Activated naive CD4-positive, alpha-beta T cell treated with anti-CD3 and anti-CD28 coated beads for 36 hours (primary cell): ENCODE results near the gene CXCL12. TPM values are rescaled to one million over a fixed set of nuclear protein-coding genes. Genes with fewer than 3 reads are reported as not detected.

Experiments
- CTCF ChIA-PET: fragments of 350-600 bp; sonication (Branson Sonifier 250); formaldehyde crosslinking; loops from one replicate; lab custom pipeline; 2021; ENCODE audit warnings: antibody characterized with exemption; lab: Charles Lee
- DNase-seq: peaks from one replicate; pipeline ENCODE4 v3.0.0-alpha.2; 2020
- H3K27ac Mint-ChIP-seq: one replicate; pipeline ENCODE4 v1.8.0; 2021; ENCODE audit warnings: mild to moderate bottlenecking, mixed read lengths
- H3K27me3 Mint-ChIP-seq: one replicate; pipeline ENCODE4 v1.8.0; 2021; ENCODE audit warnings: low read depth, mixed read lengths
- H3K36me3 Mint-ChIP-seq: one replicate; pipeline ENCODE4 v1.8.0; 2021; ENCODE audit warnings: low read depth, mixed read lengths
- H3K4me1 Mint-ChIP-seq: one replicate; pipeline ENCODE4 v1.8.0; 2021; ENCODE audit warnings: low read depth, mixed read lengths
- H3K4me3 Mint-ChIP-seq: one replicate; pipeline ENCODE4 v1.8.0; 2021; ENCODE audit warnings: mild to moderate bottlenecking, moderate library complexity, mixed read lengths
- H3K9me3 Mint-ChIP-seq: one replicate; pipeline ENCODE4 v1.8.0; 2021; ENCODE audit warnings: mixed read lengths
- intact Hi-C: fragments of 100-400 bp; cut with micrococcal nuclease; formaldehyde crosslinking; loops from one replicate; pipeline ENCODE4 v1.15.1; 2023
- total RNA-seq, 2 experiments: library from RNA; stranded (reverse); gene quantifications; one replicate each; pipeline ENCODE4 v1.2.3, GENCODE V29; 2021

Gene CXCL12
- total RNA-seq, 2 experiments from 2014 or later = not detected

DNA sequence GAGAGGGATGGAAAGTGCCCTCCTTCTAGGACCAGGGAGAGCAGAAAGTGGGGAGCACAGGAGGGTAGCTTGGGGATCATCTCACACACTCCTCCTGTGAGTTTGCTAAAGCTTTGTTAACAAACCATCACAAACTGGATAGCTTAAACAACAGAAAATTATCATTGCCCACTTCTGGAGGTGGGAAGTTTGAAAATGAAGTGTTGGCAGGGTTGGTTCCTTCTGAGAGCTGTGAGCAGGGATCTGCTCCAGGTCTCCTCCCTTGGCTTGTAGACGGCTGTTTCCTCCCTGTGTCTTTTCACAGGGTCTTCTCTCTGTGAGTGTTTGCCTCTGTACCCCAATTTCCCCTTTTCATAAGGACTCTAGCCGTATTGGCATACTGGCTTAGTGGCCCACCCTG, 32.0 kb upstream of the CXCL12 start:
- H3K36me3 Mint-ChIP-seq = no peaks in the 10 kb centered on the region
- no peak overlapping the region for H3K4me3 Mint-ChIP-seq
- H3K4me1 Mint-ChIP-seq = peaks cover 10% of the 10 kb centered on the region
- no peak for DNase-seq
- peaks cover 14% of the 10 kb centered on the region for H3K27me3 Mint-ChIP-seq
- H3K9me3 Mint-ChIP-seq = no peaks in the 10 kb centered on the region
- intact Hi-C loops = no loop called here
- H3K27ac Mint-ChIP-seq = no peak overlapping the region
- CTCF ChIA-PET = interaction anchor here (0.9 kb wide), 1 partner anchor 9 kb away, joined by 3 read pairs; no protein-coding TSS in a partner anchor

DNA sequence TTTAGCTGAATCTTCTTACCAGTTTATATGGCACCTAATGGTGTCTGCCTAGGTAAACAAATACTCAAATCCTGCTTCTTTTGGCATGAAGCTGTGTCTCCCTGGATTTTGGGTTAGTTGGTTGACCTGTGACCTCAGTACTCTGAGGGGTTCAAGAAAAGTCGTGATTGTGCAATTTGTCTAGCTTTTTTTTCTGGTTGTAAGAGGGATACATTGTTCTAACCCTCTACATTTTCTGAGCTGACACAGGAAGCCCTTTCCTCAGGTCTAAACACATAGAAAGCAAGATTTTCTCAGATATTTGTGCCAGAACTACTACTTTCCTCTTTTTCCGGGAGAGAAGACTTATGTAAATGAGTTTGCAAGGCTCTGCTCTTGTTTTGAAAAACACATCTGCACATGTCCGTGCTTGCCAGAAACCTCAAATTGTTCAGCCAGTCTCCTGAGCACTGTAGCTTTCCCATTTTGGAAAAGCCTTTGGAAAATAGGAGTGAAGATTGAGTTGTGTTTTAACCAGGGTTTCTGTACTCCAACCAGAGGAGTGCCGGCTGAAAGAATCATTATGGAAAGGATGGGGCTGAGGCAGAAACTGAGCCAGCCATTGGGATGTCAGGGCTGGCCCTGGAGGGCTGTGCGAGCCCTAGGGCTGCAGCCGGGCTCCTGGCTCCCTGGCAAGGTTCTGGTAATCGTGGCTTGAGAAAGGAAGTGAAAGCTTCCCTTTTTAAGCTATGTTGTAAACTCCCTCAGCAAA, 31.3 kb upstream of the CXCL12 start:
- no peaks in the 10 kb centered on the region for H3K36me3 Mint-ChIP-seq
- intact Hi-C loops = no loop called here
- CTCF ChIA-PET = interaction anchor here (0.9 kb wide), 1 partner anchor 8 kb away, joined by 3 read pairs; no protein-coding TSS in a partner anchor

DNA sequence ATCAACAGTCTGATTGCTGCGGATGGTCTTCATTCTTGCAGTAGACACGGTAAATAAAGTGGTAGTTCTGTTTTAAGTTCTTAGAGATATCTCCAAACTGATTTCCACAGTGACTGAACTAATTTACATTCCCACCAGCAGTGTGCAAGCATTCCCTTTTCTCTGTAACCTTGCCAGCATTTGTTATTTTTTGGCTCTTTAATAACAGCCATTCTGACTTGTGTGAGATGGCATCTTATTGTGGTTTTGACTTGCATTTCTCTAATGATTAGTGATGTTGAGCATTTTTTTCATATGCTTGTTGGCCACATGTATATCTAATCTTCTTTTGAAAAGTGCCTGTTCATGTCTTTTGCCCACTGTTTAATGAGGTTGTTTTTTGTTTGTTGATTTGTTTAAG, 30.2 kb upstream of the CXCL12 start:
- peaks cover 14% of the 10 kb centered on the region for H3K27me3 Mint-ChIP-seq
- CTCF ChIA-PET = no interaction called here
- intact Hi-C loops = no loop called here

More for the DNA sequence above, 31.3 kb upstream of the CXCL12 start:
- no peak for DNase-seq
- Mint-ChIP-seq H3K27ac (no peak overlapping the region), H3K4me1 (peaks cover 10% of the 10 kb centered on the region), H3K27me3 (peaks cover 14% of the 10 kb centered on the region), H3K9me3 (no peaks in the 10 kb centered on the region), H3K4me3 (no peak overlapping the region)

DNA sequence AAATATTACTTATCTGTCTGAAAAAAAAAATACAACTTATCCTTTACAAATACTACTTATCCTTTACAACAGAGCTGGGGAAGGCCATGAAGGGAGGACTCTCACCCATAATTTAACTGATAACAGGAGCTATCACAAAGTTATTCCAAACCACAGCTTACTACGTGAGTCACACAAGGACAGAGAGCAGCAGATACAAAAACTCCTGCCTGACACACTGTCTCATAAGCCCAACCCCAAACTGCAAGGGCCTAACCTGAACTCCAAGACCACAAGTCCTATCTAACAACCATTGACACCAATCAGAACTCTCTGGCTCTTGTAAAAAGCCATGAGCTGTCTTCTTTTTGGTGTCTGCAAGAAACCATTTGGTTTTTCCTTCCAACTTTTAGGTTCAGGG, 28.5 kb upstream of the CXCL12 start:
- Mint-ChIP-seq H3K27me3 (peaks cover 23% of the 10 kb centered on the region), H3K27ac (no peak overlapping the region), H3K4me3 (no peak overlapping the region), H3K4me1 (no peaks in the 10 kb centered on the region), H3K36me3 (no peaks in the 10 kb centered on the region), H3K9me3 (no peaks in the 10 kb centered on the region)
- intact Hi-C loops = no loop called here
- CTCF ChIA-PET = interaction anchor here (0.6 kb wide), 2 partner anchors 128 to 746 kb away, joined by 4 to 7 read pairs; no protein-coding TSS in a partner anchor
- DNase-seq = no peak

More for the DNA sequence above, 30.2 kb upstream of the CXCL12 start:
- H3K9me3 Mint-ChIP-seq = no peaks in the 10 kb centered on the region
- H3K4me3 Mint-ChIP-seq = no peak overlapping the region
- H3K36me3 Mint-ChIP-seq = no peaks in the 10 kb centered on the region
- no peak overlapping the region for H3K27ac Mint-ChIP-seq
- H3K4me1 Mint-ChIP-seq = peaks cover 6% of the 10 kb centered on the region
- DNase-seq = no peak

DNA sequence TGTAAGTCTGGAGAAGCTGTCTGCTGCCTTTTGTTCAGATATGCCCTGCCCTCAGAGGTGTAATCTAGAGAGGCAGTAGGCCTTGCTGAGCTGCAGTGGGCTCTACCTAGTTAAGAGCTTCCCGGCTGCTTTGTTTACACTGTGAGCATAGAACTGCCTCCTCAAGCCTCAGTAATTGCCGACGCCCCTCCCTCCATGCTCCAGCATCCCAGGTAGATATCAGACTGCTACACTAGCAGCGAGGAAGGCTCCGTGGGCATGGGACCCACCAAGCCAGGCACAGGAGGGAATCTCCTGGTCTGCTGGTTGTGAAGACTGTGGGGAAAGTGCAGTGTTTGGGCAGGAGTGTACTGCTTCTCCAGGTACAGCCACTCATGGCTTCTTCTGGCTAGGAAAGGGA, 26.4 kb upstream of the CXCL12 start:
- Mint-ChIP-seq H3K4me1 (no peaks in the 10 kb centered on the region), H3K27ac (no peak overlapping the region), H3K4me3 (no peak overlapping the region), H3K27me3 (peaks cover 21% of the 10 kb centered on the region), H3K9me3 (no peaks in the 10 kb centered on the region), H3K36me3 (no peaks in the 10 kb centered on the region)
- no peak for DNase-seq
- intact Hi-C loops = no loop called here
- CTCF ChIA-PET = no interaction called here

DNA sequence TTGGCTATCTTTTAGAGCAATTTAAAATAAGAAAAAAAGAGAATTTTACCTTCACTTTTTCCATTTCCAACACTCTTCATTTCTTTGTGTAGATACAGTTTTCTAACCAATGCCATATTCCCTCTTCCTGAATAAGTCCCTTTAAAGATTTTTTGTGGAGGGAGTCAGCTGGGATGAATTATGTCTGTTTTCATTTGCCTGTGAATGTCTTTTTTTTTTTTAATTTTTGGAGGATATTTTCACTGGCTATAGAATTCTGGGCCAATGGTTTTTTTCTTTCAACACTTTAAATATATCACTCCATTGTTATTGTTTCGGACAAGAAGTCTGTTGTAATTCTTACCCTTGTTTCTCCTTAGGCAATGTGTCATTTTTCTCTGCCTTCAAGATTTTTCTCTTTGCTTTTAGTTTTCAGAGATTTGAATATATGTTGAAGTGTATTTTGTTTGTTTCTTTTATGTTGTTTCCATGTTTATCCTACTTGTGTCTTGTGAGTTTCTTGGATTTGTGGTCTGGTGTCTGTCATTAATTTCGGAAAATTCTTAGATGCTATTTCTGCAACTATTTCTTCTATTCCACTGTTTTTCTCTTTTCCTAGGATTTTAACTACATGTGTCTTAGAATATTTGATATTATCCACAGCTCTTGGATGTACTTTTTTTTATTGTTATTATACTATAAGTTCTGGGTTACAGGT, 20.0 kb upstream of the CXCL12 start:
- CTCF ChIA-PET = no interaction called here

DNA sequence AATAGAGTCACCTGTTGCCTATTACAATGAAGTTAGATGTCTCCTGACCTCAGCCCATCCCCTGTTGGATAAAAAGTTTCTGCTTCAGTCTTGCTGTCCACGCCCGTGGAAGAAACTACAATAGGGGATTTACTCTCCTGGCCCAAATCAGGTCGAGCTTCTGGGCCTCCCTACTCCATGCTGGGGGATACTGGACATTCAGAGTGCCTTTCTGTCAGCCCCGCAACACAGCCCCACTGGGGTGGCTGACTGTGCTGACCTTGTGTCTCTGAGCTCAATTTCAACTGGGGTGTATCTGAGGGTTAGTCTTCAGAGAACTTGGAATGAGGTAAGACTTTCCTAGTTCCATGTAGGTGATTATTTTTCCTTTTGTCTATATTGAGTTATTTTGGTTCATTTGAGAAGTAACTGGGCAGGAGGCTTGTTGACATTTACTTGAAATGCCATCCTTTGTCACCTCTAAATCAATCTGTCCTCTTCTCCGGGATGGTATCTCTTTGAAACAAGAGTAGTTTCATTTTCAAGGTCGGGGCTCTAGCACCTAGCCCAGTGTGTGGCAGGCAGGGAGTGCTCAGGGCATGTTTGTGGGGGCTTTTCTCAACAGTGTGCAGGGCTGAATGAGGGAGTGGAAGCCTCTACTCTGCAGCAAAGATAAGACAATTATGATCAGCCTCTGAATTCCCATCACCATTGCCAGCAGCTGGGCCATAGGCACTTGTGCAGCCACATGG, 17.7 kb upstream of the CXCL12 start:
- peaks cover 9% of the 10 kb centered on the region for H3K27me3 Mint-ChIP-seq
- H3K4me3 Mint-ChIP-seq = no peak overlapping the region
- H3K36me3 Mint-ChIP-seq = no peaks in the 10 kb centered on the region
- H3K9me3 Mint-ChIP-seq = no peaks in the 10 kb centered on the region
- no peak for DNase-seq
- no peak overlapping the region for H3K27ac Mint-ChIP-seq
- intact Hi-C loops = no loop called here
- CTCF ChIA-PET = no interaction called here
- no peaks in the 10 kb centered on the region for H3K4me1 Mint-ChIP-seq

More for the DNA sequence above, 20.0 kb upstream of the CXCL12 start:
- DNase-seq = no peak
- Mint-ChIP-seq H3K4me1 (no peaks in the 10 kb centered on the region), H3K27me3 (peaks cover 18% of the 10 kb centered on the region), H3K4me3 (no peak overlapping the region), H3K27ac (no peak overlapping the region), H3K9me3 (no peaks in the 10 kb centered on the region), H3K36me3 (no peaks in the 10 kb centered on the region)
- intact Hi-C loops = no loop called here

DNA sequence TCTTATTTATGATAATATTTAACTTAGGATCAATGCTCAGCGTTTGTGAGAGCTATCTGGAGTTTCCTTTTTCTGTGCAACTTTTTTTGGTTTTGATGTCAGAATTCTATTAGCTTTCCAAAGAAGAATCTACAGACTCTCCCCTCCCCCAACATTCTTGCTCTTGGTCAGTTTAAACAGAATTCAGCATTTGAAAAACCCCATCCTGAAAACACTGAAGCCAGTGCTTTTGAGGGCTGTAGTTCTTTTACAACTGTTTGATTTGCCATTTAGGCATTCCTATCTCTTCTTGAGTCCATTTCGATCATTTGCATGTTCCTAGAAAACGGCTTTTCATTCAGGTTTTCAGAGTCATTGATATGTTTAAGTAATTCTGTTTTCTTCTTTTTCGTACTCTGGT, 15.6 kb upstream of the CXCL12 start:
- Mint-ChIP-seq H3K36me3 (no peaks in the 10 kb centered on the region), H3K27ac (no peak overlapping the region), H3K4me3 (no peak overlapping the region), H3K9me3 (no peaks in the 10 kb centered on the region), H3K27me3 (peaks cover 5% of the 10 kb centered on the region), H3K4me1 (no peaks in the 10 kb centered on the region)
- CTCF ChIA-PET = no interaction called here
- intact Hi-C loops = no loop called here
- DNase-seq = no peak

DNA sequence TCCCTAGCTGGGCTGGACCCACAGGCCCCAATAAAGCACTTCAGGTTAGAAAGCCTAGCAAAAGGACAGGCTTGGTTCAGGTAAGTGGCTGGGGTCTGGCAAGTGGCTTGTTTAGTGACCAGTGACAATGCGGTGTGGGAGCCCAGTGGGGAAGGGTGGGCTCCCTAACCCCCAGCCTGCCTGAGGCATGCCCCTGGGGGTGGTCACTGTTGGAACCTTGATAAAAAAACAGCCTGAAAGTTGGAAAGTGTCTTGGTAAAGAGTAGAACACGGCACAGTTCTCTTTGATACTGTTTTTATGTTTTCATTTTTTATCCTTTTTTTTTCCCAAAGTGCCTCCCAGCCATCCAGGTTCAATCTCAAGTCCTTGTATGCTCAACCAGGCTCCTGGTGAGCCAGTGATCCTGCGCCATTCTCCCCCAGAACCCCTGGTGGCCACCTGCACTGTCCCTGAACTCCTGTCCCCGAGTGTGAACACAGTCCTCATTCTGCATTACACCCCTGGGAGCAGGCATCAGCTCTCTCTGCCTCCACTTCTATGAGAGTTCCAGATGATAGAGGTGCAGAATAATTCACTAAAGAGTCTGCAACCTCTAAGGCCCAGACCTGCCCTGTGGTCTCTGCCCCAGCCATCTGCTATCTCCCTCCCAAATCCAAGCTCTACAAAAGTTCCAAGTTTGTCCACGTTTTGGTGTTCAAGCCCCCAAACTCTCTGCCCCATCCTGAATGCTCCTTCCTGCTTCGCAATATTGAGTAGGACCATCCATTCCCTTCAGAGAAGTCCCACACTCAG, 15.0 kb upstream of the CXCL12 start:
- intact Hi-C loops = no loop called here
- DNase-seq = no peak
- no peaks in the 10 kb centered on the region for H3K36me3 Mint-ChIP-seq
- H3K27ac Mint-ChIP-seq = no peak overlapping the region
- no peaks in the 10 kb centered on the region for H3K4me1 Mint-ChIP-seq
- peaks cover 5% of the 10 kb centered on the region for H3K27me3 Mint-ChIP-seq
- H3K9me3 Mint-ChIP-seq = no peaks in the 10 kb centered on the region
- no peak overlapping the region for H3K4me3 Mint-ChIP-seq
- CTCF ChIA-PET = interaction anchor here (1.1 to 1.2 kb wide), 2 partner anchors 13 to 710 kb away, joined by 3 to 4 read pairs; no protein-coding TSS in a partner anchor

DNA sequence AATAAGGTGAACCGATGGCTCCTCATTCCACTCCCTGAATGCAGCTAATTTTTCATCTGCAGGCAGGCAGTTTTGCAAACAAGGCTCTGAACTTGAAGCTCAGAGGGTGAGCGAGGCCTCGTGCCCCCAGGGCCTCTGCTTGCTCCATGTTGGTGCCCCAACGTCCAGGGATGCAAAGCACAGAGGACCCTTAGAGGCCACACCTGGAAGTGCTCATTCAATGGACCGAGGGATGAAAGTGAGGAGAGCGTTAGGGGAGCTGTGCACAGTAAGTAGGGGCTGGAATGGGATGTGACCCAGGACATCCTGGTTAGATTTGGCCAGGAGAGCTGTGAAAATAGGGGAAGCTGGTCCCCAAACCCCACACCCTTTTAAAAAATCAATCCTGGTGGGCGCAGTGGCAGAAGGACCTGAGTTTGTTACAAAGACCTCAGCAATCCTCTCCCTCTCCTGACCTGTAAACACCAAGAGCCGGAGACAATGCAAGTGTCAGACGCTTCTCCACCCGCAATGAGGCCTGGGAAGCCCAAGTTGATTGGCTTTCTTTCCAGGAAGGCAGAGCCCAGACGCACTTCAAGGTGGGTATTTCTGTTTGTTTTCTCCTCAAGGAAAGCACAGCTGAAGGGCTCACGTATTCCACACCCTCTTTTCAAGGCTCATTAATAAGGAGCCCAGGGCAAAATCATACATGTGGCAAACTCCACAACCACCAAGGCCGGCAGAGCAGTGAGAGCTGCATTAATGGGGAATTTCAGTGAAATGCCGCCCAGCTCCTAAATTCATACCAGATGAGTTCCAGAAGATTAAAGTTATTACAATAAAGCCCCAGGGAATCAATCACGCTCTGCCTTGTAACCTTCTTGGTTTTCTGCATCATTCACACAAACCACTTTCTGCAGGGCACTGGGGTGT, 14.1 kb upstream of the CXCL12 start:
- no peak overlapping the region for H3K4me3 Mint-ChIP-seq
- no peak overlapping the region for H3K27ac Mint-ChIP-seq
- peaks cover 5% of the 10 kb centered on the region for H3K27me3 Mint-ChIP-seq
- intact Hi-C loops = no loop called here
- no peak for DNase-seq
- no peaks in the 10 kb centered on the region for H3K36me3 Mint-ChIP-seq
- no peaks in the 10 kb centered on the region for H3K9me3 Mint-ChIP-seq
- CTCF ChIA-PET = interaction anchor here (0.6 to 1.2 kb wide), 3 partner anchors 11 to 710 kb away, joined by 3 to 4 read pairs (median 3); no protein-coding TSS in a partner anchor
- H3K4me1 Mint-ChIP-seq = no peaks in the 10 kb centered on the region

DNA sequence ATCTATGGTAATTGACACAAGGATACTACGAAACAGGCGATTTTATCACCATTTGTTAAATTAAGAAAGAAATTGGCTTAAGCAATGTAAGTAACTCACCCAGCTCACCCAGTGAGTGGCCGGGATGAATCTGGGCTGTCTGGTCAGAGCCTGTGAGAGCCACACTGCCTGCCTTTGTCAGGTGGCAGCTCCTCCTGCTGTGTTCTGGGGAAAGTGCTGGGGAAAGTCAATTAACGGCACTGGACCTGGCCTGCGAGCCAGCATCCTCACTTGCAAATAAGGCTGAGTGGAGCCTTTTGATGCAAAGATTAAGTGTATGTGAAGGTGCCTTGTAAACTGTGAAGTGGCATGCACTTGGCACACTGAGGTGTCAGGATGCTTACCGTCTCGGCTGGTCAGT, 13.4 kb upstream of the CXCL12 start:
- intact Hi-C loops = no loop called here
- Mint-ChIP-seq H3K4me3 (no peak overlapping the region), H3K4me1 (no peaks in the 10 kb centered on the region), H3K9me3 (no peaks in the 10 kb centered on the region), H3K27me3 (peaks cover 9% of the 10 kb centered on the region), H3K36me3 (no peaks in the 10 kb centered on the region), H3K27ac (no peak overlapping the region)
- CTCF ChIA-PET = interaction anchor here (0.6 to 0.7 kb wide), 2 partner anchors 10 to 466 kb away, joined by 3 read pairs; no protein-coding TSS in a partner anchor
- no peak for DNase-seq
